Epidermal melanocyte (primary cell): ENCODE results near the gene MYL6B.
"Not testable (repeated sequence)": the region's sequence is repeated elsewhere in the genome, so short reads cannot be mapped to it uniquely, and the experiment has no call there.

Source experiments
- DNase-seq: peaks from one replicate; pipeline ENCODE4 v3.0.0; 2011; ENCODE audit warnings: low spot score; ENCODE audit not compliant: insufficient read length

The MYL6B gene

DNA sequence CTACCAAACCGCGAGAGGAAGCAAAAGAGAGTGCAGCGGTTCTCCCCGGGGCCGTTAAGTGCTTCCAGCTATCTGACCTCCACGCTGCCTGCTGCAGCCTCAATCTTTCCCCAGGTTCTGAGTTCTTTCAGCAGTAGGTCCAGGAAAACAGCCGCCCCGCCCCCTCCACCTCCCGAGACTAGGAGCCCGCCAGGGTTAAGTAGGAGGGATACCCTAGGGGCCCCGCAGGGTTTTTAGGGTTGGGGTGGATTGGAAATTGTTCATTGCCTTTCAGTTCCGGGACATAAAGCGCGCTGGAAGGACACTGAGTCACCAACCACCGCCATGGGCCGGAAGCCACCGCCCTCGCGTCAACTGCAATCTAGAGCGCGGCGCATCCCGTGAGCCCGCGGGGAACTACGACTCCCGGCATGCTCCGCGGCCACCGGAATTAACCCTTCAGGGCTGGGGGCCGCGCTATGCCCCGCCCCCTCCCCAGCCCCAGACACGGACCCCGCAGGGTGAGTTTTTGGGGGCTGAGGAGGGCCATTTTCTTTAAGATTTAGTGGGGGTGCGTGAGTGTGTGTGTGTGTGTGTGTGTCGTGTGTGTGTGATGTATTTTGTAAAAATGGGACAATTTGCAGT is at the start of gene MYL6B:
Gene MYL6B, plus strand, starts transcription at position 456 of the 624 bp plus-strand sequence. CDS start 1,332 bp downstream, outside the sequence.
- peak; percentile 94 for DNase-seq

DNA sequence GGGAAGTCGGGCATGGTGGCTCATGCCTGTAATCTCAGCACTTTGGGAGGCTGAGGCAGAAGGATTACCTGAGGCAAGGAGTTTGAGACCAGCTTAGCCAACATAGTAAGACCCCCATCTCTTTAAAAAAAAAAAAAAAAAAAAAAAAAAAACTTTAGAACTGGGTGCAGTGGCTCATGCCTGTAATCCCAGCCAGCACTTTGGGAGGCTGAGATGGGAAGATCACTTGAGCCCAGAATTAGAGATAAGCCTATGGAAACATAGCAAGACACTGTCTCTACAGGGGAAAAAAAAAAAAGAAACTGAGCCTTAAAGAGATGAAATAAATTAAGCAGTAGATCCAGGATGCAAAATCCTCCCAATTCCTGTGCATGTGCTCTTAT is 49.7 kb upstream of the MYL6B start:
- no peak for DNase-seq

DNA sequence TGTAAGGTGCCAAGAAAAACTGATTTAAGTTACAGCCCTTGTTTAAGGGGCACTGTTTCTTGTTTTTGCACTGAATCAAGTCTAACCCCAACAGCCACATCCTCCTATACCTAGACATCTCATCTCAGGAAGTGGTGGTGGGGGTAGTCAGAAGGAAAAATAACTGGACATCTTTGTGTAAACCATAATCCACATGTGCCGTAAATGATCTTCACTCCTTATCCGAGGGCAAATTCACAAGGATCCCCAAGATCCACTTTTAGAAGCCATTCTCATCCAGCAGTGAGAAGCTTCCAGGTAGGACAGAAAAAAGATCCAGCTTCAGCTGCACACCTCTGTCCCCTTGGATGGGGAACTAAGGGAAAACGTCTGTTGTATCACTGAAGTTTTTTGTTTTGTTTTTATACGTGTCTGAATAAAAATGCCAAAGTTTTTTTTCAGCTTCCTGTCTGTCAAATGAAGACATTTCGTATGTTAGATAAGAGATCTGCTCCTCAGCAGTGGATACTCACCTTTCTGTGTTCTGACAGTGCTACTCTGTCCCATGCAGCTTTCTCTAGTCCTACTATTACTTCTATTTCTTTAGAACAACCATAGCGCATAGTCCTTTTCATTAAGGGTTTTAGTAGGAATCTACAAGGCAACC is 49.2 kb upstream of the MYL6B start:
- DNase-seq, result no peak

DNA sequence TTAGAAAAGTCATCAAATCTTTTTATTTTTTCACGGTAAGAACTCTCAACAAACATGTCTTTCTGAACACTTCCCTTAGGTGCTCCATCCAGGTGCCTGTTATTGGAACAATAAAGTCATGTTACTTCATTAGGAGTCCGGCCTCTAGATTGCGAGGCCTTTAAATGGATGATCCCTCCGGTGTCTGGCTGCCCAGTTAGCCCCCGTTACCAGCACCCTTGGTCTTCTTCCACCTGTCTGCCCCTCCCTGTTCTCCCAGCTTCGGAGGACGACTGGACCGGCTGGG is 48.6 kb upstream of the MYL6B start:
- DNase-seq, result no peak

DNA sequence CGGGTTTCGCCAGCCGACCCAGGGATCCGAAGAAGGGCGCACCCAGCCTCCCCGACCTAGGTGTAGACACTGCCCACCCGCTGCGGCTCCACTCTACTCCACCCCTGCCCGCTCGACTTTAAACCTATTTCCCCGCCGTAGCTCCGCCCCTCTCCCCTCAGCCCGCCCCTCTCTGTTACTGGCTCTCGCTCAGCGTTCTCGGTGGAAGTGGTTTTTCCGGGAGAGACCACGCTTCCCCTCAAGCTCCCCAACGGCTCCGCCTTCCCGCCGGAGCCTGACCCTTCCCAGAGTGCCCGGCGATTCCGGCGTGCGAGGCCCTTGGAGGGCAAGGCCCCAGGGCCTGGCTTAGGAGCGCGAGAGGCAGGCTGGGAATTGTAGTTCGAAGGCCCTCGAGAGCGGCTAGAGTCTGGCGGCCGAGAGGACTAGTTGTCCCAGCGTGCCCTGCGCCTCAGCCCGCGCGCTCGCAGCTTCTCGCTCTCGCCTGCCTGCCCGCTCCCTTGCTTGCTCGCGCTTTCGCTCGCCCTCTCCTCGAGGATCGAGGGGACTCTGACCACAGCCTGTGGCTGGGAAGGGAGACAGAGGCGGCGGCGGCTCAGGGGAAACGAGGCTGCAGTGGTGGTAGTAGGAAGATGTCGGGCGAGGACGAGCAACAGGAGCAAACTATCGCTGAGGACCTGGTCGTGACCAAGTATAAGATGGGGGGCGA is 48.1 kb upstream of the MYL6B start, which contains the start of gene PA2G4:
Gene PA2G4, plus strand, starts transcription at position 451 of the 706 bp plus-strand sequence. Its CDS starts 179 bp downstream, at position 630.
- peak; percentile 92 for DNase-seq

DNA sequence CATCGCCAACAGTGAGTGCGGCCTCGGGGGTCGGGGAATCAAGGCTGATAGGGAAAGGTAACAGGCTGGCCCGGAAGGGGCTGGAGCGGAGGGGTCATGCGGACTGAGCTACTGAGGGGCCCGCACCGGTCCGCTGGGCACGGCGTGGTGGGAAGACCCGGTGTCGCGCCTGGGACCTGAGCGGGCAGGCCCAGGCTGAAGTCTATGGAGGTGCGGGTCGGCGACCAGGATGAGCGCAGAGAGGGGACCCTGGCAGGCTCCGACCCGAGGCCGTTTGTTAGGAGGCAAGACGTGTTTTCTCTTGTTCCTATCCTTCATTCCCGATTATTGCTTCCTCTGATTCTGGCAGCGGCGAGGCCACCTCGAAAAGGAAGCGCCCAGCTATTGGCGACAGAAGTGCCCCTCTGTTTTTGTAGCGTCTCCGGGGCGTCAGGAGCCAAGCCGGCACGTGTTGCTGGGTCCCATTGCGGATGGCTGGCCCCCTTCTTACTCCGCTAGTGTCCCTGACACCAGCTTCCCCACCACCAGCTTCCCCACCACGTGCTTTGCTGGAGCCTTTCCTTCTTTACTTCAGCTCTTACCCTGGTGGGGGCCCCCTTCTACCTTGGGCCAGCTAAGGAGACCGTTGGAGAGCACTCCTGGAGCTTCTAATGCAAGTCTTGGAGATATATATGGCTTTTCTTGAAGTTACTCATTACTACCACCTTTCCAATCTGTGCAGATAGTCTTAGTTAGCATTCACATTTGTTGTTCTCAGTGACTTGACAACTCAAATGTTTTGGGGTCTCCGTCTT is 47.4 kb upstream of the MYL6B start:
- DNase-seq, result no peak

DNA sequence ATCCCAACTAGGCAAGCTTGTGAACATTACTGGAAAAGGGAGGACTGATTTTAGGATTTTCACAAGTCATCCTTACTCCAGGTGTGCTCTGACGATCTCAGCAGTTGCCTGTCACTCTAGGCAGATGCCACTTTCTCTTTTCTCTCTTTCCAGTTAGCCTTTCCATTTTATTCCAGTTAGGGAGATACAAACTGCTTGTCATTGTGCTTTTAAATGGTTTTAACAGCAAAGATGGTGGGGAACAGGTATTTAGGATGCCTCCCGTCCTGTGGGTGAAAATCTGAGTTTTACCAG is 46.8 kb upstream of the MYL6B start:
- no peak for DNase-seq

DNA sequence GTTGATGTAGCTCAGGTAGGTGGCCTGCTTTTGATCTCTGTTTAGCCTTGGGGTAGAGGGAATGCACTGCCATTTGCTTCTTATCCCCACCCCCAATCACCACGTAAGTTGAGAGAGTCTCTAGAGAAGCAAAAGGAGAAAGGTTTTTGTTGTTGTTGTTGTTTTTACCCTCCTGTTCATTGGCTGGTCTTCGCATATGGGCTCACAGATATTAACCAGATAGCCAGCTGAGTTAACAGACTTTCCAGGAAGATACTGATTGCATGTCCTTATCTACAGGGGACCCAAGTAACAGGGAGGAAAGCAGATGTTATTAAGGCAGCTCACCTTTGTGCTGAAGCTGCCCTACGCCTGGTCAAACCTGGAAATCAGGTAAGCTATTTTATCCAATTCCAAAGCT is 45.1 kb upstream of the MYL6B start:
- DNase-seq, result no peak

DNA sequence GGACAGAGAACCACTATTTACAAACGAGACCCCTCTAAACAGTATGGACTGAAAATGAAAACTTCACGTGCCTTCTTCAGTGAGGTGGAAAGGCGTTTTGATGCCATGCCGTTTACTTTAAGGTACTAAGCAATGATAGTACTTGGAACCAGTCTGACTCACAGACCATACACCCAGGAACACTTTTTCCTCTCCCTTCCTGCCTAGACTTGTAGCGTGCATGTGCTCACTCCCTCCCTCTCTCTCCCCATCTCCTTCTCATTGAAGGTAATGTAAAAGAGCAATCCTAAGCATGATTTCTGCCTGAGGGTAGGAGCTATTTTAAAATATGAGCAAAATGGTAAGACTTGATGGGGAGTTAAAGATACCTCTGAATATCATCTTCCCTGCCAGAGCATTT is 41.8 kb upstream of the MYL6B start:
- DNase-seq, result no peak

DNA sequence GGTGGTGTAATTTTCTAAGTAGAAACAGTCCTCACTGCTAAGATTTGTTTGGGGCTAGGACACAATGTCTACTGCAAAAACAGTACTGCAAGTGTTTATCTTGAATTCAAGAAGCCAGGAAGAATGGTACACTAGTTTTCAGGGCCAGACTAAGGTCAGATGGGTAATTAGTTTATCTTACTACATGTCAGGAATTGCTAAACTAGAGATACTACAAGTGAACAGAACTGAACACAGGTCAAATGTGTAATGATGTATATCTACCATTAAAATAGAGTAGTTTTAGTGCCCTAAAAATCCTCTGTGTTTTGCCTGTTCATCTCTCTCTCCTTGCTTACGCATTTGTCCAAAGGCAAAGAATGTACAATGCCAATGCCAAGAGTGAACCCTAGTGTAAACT is 38.3 kb upstream of the MYL6B start:
- no peak for DNase-seq

DNA sequence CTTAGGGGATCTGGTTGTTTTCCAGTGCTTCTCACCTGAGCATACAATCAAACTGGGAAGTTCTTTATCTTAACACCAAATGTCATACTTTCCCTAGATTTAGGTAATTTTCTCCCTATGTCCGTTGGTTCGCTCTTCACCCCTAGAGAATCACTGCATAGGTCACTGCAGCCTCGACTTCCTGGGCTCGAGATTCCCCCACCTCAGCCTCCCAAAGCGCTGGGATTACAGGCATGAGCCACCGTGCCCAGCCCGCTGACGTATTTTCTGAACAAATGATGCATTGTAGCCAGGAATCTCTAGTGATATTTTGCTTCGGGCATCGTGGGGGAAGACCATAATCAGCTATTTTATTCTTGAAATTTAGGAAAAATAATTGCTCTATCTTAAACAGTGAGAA is 37.1 kb upstream of the MYL6B start:
- DNase-seq, result no peak

DNA sequence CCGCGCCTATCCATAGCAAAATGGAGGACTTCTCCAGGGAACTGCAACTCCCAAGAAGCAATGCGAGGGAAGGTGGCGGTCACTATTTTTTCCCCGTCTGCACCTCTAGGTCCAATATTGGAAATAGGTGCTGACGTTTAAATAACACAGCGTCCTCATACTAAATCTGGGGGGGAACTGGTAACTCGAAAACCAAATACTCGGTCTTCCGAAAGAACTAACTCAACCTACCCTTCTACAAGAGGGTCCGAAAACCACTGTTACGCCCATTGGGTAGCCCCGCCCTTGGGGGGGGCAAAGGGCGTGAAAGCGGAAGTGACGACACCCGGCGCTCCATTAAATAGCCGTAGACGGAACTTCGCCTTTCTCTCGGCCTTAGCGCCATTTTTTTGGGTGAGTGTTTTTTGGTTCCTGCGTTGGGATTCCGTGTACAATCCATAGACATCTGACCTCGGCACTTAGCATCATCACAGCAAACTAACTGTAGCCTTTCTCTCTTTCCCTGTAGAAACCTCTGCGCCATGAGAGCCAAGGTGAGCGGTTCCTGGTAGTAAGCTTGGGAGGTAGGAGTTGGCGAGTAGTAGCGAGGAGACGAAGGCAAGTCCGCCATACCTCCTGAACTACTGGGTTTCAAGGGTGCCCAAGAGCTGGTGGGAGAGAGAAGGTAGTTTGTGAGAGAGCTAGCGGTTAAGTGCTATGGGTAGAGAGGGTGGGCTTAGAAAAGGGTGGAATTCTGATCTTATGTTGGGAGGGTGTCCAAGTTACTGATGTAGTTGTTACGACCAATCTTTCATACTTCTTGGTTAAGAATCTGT is 35.9 kb upstream of the MYL6B start, which contains the start of gene RPL41:
Gene RPL41, plus strand, starts transcription at position 367 of the 815 bp plus-strand sequence.
- DNase-seq, result peak; percentile 52

DNA sequence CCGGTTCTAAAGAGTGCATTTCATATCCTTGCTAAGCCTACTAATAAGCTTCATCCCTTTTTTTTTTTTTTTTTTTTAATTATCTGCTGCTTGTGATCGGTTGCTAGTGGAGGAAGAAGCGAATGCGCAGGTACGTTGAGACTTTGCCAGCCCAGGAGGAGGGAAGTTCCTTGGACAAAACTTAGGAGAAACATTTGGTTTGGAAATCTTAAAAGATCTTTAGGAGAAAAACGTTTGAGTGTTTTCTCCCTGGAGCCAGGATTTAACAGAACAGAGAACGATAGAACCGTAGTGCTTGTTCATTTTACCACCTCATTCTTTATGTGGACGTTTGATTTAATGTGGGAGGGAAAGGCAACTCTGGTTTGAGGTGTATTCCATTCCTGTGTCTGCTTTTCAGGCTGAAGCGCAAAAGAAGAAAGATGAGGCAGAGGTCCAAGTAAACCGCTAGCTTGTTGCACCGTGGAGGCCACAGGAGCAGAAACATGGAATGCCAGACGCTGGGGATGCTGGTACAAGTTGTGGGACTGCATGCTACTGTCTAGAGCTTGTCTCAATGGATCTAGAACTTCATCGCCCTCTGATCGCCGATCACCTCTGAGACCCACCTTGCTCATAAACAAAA is 35.2 kb upstream of the MYL6B start:
- DNase-seq, result not testable (repeated sequence)

DNA sequence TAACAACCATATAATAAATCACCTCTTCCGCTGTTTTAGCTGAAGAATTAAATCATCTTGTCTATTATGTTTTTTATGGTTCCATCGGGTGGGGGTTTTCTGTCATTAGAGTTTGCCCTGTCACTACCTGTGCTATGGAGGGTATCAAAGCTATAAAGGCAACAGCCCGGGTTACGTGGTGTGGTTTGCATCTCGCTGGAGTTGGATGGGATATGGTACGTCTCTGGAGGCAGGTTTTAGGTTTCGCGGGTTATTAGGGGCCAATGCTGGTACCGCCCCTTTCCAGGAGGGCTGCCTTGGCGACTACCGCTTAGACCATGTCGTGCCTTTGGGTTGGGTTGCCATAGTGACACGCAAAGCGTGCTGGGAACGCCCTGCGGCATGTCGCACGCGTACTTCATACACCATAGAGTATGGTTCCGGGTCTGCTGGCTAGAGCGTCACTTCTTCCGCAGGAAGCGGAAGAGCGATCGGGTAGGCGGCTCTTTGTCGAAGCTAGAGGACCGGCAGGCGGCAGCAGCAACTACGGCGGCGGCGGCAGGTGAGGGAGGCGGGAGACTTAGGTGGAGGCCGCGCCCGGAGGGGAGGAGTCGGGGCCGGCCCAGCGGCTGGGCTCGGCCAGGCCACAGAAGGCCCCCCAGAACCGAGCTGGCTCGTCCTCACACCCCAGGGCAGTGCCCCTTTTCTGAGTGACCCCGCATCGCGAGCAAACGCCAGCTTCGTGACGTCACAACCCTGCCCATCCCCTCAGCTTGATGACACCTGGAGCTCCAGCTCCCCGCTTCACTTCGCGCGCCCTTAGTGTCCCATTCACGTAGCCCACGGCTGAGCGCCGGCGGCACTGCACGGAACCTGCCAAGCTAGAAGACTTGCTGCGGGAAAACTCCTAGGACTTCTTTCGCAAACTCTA is 34.4 kb upstream of the MYL6B start, which contains the start of gene ZC3H10:
Gene ZC3H10, plus strand, starts transcription at position 489 of the 910 bp plus-strand sequence. CDS start 2,297 bp downstream, outside the sequence.
- peak; percentile 75 for DNase-seq

DNA sequence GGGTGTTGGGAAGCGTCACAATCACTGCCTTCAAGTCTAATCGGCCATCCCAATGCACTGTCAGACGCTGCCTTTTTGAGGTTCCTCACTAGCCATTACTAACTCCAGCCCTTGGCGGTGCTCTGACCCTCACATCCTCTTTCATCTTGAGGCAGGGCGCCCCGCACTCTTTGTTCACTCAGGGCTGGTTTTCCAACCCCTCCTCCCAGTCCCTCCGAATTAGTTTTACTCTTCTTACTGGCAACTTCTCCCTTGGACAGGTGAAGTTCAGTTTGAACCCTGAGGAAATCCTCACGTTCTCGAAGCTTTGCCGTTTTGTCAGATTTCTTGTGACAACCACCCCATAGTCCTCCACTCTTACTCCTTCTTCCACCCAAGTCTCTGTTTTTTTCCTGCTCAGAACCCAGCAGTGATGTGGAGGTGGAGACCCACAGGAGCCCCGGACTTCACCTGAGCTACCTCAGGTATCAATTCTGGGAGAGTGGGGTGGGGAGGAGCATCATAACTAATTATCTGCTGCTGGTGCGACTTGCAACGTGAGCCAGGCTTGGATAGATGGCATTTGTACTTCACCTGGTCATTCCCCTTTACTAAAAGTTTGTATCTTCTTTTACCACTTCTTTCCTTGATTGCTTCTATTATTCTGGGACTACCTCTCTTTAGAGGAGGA is 33.6 kb upstream of the MYL6B start:
- DNase-seq, result no peak

DNA sequence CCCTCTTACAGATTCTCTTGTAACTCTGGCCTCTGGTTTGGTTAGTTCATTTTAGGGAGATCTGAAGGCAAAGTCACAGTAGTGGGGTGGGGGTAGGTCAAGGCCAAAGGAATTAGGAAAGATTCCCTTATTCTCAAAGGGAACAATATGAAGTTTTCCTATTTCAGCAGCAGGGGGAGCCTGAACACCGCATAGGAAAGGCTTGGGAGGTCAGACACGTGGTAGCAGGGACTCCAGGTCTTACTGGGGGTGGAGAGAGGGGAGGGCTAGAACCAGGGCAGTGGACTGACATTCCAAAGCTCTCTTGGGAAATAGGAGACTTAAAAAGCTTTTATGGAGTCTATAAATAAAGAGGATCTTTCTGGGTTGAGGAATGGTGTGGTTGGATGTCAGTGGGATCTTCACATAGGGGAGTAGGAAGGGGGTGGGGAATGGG is 33.0 kb upstream of the MYL6B start:
- DNase-seq, result peak; percentile 95

DNA sequence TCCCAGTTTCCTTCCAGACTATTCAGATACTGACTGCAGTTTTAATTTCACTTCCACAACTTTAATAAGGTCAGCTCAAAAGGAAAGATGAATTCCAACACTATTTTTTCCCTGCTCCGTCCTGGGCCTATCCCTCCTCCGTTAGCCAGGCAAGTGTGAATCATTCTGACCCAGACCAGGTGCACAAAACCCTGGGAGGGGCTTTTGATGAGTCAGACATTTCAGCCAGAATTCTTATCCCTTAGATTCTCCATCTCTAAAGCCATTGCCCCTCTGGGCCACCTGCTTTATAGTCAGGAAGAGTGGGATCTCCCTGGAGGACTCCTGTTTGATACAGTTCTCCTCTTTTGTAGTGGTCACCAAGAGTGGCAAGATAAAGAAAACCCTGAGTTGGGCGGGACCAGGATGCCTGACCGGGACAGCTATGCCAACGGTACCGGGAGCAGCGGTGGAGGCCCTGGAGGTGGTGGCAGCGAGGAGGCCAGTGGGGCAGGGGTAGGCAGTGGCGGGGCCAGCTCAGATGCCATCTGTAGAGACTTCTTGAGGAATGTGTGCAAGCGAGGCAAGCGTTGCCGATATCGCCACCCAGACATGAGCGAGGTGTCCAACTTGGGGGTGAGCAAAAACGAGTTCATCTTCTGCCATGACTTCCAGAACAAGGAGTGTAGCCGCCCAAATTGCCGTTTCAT is 32.1 kb upstream of the MYL6B start:
- no peak for DNase-seq

DNA sequence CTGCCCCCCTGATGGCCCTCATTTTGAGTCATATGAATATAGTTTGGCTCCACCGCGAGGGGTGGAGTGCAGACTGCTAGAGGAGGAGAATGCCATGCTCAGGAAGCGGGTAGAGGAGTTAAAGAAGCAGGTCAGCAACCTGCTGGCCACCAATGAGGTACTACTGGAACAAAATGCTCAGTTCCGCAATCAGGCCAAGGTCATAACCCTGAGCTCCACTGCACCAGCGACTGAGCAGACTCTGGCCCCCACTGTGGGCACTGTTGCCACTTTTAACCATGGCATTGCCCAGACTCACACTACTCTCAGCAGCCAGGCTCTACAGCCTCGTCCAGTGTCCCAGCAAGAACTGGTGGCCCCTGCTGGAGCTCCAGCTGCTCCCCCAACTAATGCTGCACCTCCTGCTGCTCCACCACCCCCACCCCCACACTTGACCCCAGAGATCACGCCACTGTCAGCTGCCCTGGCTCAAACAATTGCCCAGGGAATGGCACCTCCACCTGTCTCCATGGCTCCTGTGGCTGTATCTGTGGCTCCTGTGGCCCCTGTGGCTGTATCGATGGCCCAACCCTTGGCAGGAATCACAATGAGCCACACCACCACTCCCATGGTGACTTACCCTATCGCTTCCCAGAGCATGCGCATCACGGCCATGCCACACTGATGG is 31.1 kb upstream of the MYL6B start:
- no peak for DNase-seq
